Esophagus muscularis mucosa (tissue), 4 donors: Measurements from ENCODE around the gene GRM5. TPM values are rescaled to one million over a fixed set of nuclear protein-coding genes. Genes with fewer than 3 reads are reported as not detected.

Experiments
- DNase-seq: peaks from one replicate; pipeline ENCODE4 v3.0.0-alpha.2; 2017; ENCODE audit errors: extremely low spot score
- H3K27ac ChIP-seq, 4 donors: fragments of 200-600 bp; sonication (generic); replicated peaks in 1 of 4; 1 replicate in 3 of 4; 2 replicates in 1 of 4; pipeline ENCODE4 v1.5.1; 2016 to 2019; ENCODE audit warnings: mild to moderate bottlenecking in 1 of 4
- H3K27me3 ChIP-seq, 4 donors: fragments of 200-600 bp; sonication (generic); one replicate each; pipeline versions ENCODE4 v1.5.1 to v1.6.0; 2016 to 2019
- H3K36me3 ChIP-seq, 4 donors: fragments of 200-600 bp; sonication (generic); one replicate each; pipeline ENCODE4 v1.5.1; 2016 to 2019
- H3K4me1 ChIP-seq, 4 donors: fragments of 200-600 bp; sonication (generic); one replicate each; pipeline ENCODE4 v1.5.1; 2016 to 2019
- H3K4me3 ChIP-seq, 4 donors: fragments of 200-600 bp; sonication (generic); 1 replicate in 2 of 4; 2 replicates in 2 of 4; pipeline ENCODE4 v1.5.1; 2016 to 2019; ENCODE audit warnings: mild to moderate bottlenecking in 4 of 4, moderate library complexity in 1 of 4
- H3K9me3 ChIP-seq, 4 donors: fragments of 200-600 bp; sonication (generic); 1 replicate in 3 of 4; 2 replicates in 1 of 4; pipeline ENCODE4 v1.5.1; 2016 to 2019
- CTCF ChIP-seq, 3 experiments: fragments of 200-600 bp in 2 of 3; fragments of 450-650 bp in 1 of 3; sonication (generic) in 2 of 3; IDR thresholded peaks; one replicate each; pipeline ENCODE4 v1.5.1; 2017 to 2019; ENCODE audit warnings: antibody characterized with exemption in 3 of 3, mild to moderate bottlenecking in 2 of 3, moderate library complexity in 1 of 3
- EP300 ChIP-seq: sonication (generic); formaldehyde crosslinking; IDR thresholded peaks from one replicate; pipeline ENCODE4 v1.6.1; 2017; ENCODE audit warnings: antibody characterized with exemption
- POLR2A ChIP-seq: fragments of 450-650 bp; IDR thresholded peaks from one replicate; pipeline ENCODE4 v1.6.1; 2017; ENCODE audit warnings: antibody characterized with exemption, moderate library complexity, mild to moderate bottlenecking, low read depth
- POLR2AphosphoS5 ChIP-seq, 2 donors: sonication (generic); formaldehyde crosslinking; IDR thresholded peaks; one replicate each; pipeline ENCODE4 v1.6.1; 2017; ENCODE audit warnings: antibody characterized with exemption in 2 of 2
- WGBS: methylation state at CpG from one replicate; pipeline ENCODE4 v1.1.5; 2018; 5-methylcytosine and 5-hydroxymethylcytosine counted together
- intact Hi-C: fragments of 100-400 bp; cut with DNase I; formaldehyde crosslinking; loops from one replicate; pipeline ENCODE4 v1.15.1; 2023
- total RNA-seq, 4 donors: library from RNA; depleted of rRNA; stranded (reverse); fragments of >200 nt; gene quantifications; one replicate each; pipeline versions ENCODE4 v1.1.0 to v1.2.1, GENCODE V29; 2016

GRM5 gene
- total RNA-seq, 4 donors from 2014 or later: not detected

- intact Hi-C loops: loop anchor here (10.0 kb wide), 1 partner anchor 1201 kb away; no protein-coding TSS in a partner anchor
- Histone ChIP-seq H3K4me1 (peaks cover 0 to 6% (median 0%) of the 10 kb centered on the region in 4 donors), H3K27me3 (no peaks in the 10 kb centered on the region), H3K9me3 (no peaks in the 10 kb centered on the region), H3K36me3 (no peaks in the 10 kb centered on the region), H3K27ac (no peak overlapping the region), H3K4me3 (no peak overlapping the region)
- DNase-seq: no peak
- TF ChIP-seq POLR2AphosphoS5 (IDR thresholded peaks at IDR 0.05): no peak
- TF ChIP-seq POLR2A: no peak
- TF ChIP-seq EP300: no peak
- no peak for TF ChIP-seq CTCF (IDR thresholded peaks at IDR 0.05)
- 85% methylated on average over 2 of the region's 2 CpGs for WGBS
These were observed 510.0 kb downstream of the GRM5 start for GRCh38 chr11:88555829-88556202.

- H3K4me1 ChIP-seq: peaks cover 0 to 6% (median 0%) of the 10 kb centered on the region in 4 donors
- WGBS: 78% methylated on average over 7 of the region's 7 CpGs
- no peak overlapping the region for H3K4me3 ChIP-seq
- TF ChIP-seq CTCF (IDR thresholded peaks at IDR 0.05) (no peak), POLR2A (no peak), EP300 (no peak), POLR2AphosphoS5 (IDR thresholded peaks at IDR 0.05) (no peak)
- DNase-seq: no peak
- H3K36me3 ChIP-seq: no peaks in the 10 kb centered on the region
- intact Hi-C loops: loop anchor here (10.0 kb wide), 1 partner anchor 1200 kb away; no protein-coding TSS in a partner anchor
- H3K27ac ChIP-seq: no peak overlapping the region
- no peaks in the 10 kb centered on the region for H3K27me3 ChIP-seq
- no peaks in the 10 kb centered on the region for H3K9me3 ChIP-seq
These were observed 510.6 kb downstream of the GRM5 start for GRCh38 chr11:88555018-88555828.

GRCh38 chr11:88553204-88553603 lies 512.6 kb downstream of the GRM5 start:
- 86% methylated on average over 2 of the region's 2 CpGs for WGBS
- DNase-seq: no peak
- intact Hi-C loops: loop anchor here (10.0 kb wide), 1 partner anchor 1198 kb away; no protein-coding TSS in a partner anchor
- Histone ChIP-seq H3K27me3 (no peaks in the 10 kb centered on the region), H3K27ac (no peak overlapping the region), H3K4me1 (peaks cover 0 to 6% (median 0%) of the 10 kb centered on the region in 4 donors), H3K36me3 (no peaks in the 10 kb centered on the region), H3K9me3 (no peaks in the 10 kb centered on the region), H3K4me3 (no peak overlapping the region)
- TF ChIP-seq CTCF (IDR thresholded peaks at IDR 0.05) (no peak), POLR2A (no peak), EP300 (no peak), POLR2AphosphoS5 (IDR thresholded peaks at IDR 0.05) (no peak)

GRCh38 chr11:88552379-88553062 lies 513.3 kb downstream of the GRM5 start:
- no peaks in the 10 kb centered on the region for H3K9me3 ChIP-seq
- no peak for DNase-seq
- H3K4me1 ChIP-seq: peaks cover 0 to 6% (median 0%) of the 10 kb centered on the region in 4 donors
- no peak overlapping the region for H3K27ac ChIP-seq
- no peaks in the 10 kb centered on the region for H3K36me3 ChIP-seq
- 40% methylated on average over 3 of the region's 3 CpGs for WGBS
- TF ChIP-seq POLR2A: no peak
- TF ChIP-seq EP300: no peak
- no peak for TF ChIP-seq POLR2AphosphoS5 (IDR thresholded peaks at IDR 0.05)
- TF ChIP-seq CTCF (IDR thresholded peaks at IDR 0.05): peak in 2 of 3 experiments; percentile 30 to 44
- no peaks in the 10 kb centered on the region for H3K27me3 ChIP-seq
- intact Hi-C loops: loop anchor here (10.0 kb wide), 1 partner anchor 1198 kb away; no protein-coding TSS in a partner anchor
- no peak overlapping the region for H3K4me3 ChIP-seq
